WTC11 (cell line): ENCODE data around the gene GRAMD1A.

Source experiments
- ETV6 ChIP-seq: sonication (generic); formaldehyde crosslinking; IDR thresholded peaks from 2 replicates; pipeline ENCODE4 v1.8.1; 2022; ENCODE audit warnings: mild to moderate bottlenecking, missing genetic modification reagents
- NR3C1 ChIP-seq: sonication (generic); formaldehyde crosslinking; conservative IDR thresholded peaks from 2 replicates; pipeline ENCODE4 v1.8.1; 2023; ENCODE audit warnings: low read depth, mild to moderate bottlenecking, missing genetic modification reagents
- TF ChIP-seq, protein P1 (sequence below): sonication (generic); formaldehyde crosslinking; conservative IDR thresholded peaks from 2 replicates; pipeline ENCODE4 v1.8.1; 2023; ENCODE audit warnings: mild to moderate bottlenecking, low read depth, missing genetic modification reagents, moderate library complexity
- TF ChIP-seq, protein P2 (sequence below): sonication (generic); formaldehyde crosslinking; IDR thresholded peaks from 2 replicates; pipeline ENCODE4 v1.8.1; 2023; ENCODE audit warnings: mild to moderate bottlenecking, missing genetic modification reagents, moderate library complexity
- TF ChIP-seq, protein P3 (sequence below): fragments of 200-600 bp; IDR thresholded peaks from 2 replicates; pipeline ENCODE4 v1.8.0; 2022; ENCODE audit warnings: antibody characterized with exemption
- TF ChIP-seq, protein P4 (sequence below): sonication (generic); formaldehyde crosslinking; IDR thresholded peaks from 2 replicates; pipeline ENCODE4 v1.8.0; 2022; ENCODE audit warnings: mild to moderate bottlenecking, missing genetic modification reagents
- TF ChIP-seq, protein P5 (sequence below): sonication (generic); formaldehyde crosslinking; IDR thresholded peaks from 2 replicates; pipeline ENCODE4 v1.8.0; 2022; ENCODE audit warnings: missing genetic modification reagents
- TF ChIP-seq, protein P6 (sequence below): fragments of 250-450 bp; sonication (Bioruptor Pico); IDR thresholded peaks from 2 replicates; pipeline ENCODE4 v2.1.2; 2022; ENCODE audit warnings: mild to moderate bottlenecking, moderate library complexity

DNA sequence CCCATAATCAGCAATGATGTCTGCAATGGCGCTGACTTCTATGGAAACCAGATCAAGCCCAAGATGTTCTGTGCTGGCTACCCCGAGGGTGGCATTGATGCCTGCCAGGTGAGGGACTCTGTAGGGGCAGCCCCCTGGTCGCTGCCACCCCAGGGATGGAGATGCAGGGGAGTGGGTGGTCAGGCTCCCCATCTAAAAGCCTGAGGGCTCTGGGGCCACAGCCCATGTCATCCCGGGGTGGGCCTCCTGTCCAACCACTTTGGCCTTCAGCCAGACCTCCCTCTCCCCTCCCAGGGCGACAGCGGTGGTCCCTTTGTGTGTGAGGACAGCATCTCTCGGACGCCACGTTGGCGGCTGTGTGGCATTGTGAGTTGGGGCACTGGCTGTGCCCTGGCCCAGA, 65.5 kb downstream of the GRAMD1A start:
- TF ChIP-seq, protein P1, sequence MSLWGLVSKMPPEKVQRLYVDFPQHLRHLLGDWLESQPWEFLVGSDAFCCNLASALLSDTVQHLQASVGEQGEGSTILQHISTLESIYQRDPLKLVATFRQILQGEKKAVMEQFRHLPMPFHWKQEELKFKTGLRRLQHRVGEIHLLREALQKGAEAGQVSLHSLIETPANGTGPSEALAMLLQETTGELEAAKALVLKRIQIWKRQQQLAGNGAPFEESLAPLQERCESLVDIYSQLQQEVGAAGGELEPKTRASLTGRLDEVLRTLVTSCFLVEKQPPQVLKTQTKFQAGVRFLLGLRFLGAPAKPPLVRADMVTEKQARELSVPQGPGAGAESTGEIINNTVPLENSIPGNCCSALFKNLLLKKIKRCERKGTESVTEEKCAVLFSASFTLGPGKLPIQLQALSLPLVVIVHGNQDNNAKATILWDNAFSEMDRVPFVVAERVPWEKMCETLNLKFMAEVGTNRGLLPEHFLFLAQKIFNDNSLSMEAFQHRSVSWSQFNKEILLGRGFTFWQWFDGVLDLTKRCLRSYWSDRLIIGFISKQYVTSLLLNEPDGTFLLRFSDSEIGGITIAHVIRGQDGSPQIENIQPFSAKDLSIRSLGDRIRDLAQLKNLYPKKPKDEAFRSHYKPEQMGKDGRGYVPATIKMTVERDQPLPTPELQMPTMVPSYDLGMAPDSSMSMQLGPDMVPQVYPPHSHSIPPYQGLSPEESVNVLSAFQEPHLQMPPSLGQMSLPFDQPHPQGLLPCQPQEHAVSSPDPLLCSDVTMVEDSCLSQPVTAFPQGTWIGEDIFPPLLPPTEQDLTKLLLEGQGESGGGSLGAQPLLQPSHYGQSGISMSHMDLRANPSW, result no peak
- TF ChIP-seq, protein P2, sequence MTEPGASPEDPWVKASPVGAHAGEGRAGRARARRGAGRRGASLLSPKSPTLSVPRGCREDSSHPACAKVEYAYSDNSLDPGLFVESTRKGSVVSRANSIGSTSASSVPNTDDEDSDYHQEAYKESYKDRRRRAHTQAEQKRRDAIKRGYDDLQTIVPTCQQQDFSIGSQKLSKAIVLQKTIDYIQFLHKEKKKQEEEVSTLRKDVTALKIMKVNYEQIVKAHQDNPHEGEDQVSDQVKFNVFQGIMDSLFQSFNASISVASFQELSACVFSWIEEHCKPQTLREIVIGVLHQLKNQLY, result no peak
- TF ChIP-seq NR3C1 (CRISPR knock-in tag) (no peak), ETV6 (CRISPR knock-in tag) (no peak)
- TF ChIP-seq, protein P3, sequence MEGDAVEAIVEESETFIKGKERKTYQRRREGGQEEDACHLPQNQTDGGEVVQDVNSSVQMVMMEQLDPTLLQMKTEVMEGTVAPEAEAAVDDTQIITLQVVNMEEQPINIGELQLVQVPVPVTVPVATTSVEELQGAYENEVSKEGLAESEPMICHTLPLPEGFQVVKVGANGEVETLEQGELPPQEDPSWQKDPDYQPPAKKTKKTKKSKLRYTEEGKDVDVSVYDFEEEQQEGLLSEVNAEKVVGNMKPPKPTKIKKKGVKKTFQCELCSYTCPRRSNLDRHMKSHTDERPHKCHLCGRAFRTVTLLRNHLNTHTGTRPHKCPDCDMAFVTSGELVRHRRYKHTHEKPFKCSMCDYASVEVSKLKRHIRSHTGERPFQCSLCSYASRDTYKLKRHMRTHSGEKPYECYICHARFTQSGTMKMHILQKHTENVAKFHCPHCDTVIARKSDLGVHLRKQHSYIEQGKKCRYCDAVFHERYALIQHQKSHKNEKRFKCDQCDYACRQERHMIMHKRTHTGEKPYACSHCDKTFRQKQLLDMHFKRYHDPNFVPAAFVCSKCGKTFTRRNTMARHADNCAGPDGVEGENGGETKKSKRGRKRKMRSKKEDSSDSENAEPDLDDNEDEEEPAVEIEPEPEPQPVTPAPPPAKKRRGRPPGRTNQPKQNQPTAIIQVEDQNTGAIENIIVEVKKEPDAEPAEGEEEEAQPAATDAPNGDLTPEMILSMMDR, result no peak
- TF ChIP-seq, protein P4, sequence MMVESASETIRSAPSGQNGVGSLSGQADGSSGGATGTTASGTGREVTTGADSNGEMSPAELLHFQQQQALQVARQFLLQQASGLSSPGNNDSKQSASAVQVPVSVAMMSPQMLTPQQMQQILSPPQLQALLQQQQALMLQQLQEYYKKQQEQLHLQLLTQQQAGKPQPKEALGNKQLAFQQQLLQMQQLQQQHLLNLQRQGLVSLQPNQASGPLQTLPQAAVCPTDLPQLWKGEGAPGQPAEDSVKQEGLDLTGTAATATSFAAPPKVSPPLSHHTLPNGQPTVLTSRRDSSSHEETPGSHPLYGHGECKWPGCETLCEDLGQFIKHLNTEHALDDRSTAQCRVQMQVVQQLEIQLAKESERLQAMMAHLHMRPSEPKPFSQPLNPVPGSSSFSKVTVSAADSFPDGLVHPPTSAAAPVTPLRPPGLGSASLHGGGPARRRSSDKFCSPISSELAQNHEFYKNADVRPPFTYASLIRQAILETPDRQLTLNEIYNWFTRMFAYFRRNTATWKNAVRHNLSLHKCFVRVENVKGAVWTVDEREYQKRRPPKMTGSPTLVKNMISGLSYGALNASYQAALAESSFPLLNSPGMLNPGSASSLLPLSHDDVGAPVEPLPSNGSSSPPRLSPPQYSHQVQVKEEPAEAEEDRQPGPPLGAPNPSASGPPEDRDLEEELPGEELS (CRISPR knock-in tag), result no peak
- TF ChIP-seq, protein P5, sequence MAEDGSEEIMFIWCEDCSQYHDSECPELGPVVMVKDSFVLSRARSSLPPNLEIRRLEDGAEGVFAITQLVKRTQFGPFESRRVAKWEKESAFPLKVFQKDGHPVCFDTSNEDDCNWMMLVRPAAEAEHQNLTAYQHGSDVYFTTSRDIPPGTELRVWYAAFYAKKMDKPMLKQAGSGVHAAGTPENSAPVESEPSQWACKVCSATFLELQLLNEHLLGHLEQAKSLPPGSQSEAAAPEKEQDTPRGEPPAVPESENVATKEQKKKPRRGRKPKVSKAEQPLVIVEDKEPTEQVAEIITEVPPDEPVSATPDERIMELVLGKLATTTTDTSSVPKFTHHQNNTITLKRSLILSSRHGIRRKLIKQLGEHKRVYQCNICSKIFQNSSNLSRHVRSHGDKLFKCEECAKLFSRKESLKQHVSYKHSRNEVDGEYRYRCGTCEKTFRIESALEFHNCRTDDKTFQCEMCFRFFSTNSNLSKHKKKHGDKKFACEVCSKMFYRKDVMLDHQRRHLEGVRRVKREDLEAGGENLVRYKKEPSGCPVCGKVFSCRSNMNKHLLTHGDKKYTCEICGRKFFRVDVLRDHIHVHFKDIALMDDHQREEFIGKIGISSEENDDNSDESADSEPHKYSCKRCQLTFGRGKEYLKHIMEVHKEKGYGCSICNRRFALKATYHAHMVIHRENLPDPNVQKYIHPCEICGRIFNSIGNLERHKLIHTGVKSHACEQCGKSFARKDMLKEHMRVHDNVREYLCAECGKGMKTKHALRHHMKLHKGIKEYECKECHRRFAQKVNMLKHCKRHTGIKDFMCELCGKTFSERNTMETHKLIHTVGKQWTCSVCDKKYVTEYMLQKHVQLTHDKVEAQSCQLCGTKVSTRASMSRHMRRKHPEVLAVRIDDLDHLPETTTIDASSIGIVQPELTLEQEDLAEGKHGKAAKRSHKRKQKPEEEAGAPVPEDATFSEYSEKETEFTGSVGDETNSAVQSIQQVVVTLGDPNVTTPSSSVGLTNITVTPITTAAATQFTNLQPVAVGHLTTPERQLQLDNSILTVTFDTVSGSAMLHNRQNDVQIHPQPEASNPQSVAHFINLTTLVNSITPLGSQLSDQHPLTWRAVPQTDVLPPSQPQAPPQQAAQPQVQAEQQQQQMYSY (CRISPR knock-in tag), result no peak
- TF ChIP-seq, protein P6, sequence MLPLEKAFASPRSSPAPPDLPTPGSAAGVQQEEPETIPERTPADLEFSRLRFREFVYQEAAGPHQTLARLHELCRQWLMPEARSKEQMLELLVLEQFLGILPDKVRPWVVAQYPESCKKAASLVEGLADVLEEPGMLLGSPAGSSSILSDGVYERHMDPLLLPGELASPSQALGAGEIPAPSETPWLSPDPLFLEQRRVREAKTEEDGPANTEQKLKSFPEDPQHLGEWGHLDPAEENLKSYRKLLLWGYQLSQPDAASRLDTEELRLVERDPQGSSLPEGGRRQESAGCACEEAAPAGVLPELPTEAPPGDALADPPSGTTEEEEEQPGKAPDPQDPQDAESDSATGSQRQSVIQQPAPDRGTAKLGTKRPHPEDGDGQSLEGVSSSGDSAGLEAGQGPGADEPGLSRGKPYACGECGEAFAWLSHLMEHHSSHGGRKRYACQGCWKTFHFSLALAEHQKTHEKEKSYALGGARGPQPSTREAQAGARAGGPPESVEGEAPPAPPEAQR (CRISPR knock-in tag), result no peak
